Uterus (tissue), 2 donors: ENCODE measurements around the gene RCN2.

Experiments
- CTCF ChIP-seq, 4 experiments: fragments of 200-600 bp in 2 of 4; fragments of 450-650 bp in 2 of 4; sonication (generic) in 2 of 4; IDR thresholded peaks; one replicate each; pipeline ENCODE4 v1.5.1; 2016 to 2019; ENCODE audit warnings: antibody characterized with exemption in 4 of 4, mild to moderate bottlenecking in 2 of 4, moderate library complexity in 1 of 4
- POLR2A ChIP-seq, 2 donors: fragments of 450-650 bp; IDR thresholded peaks; one replicate each; pipeline ENCODE4 v1.6.1; 2016; ENCODE audit warnings: antibody characterized with exemption in 2 of 2, mild to moderate bottlenecking in 1 of 2, moderate library complexity in 1 of 2

GRCh38 chr15:76930831-76931396 lies 635 bp upstream of the RCN2 start:
- TF ChIP-seq CTCF (IDR thresholded peaks at IDR 0.05) (no peak), POLR2A (IDR thresholded peaks at IDR 0.05) (no peak)
